Measurements from ENCODE around the gene STX1A.

- TF ChIP-seq, protein P1, sequence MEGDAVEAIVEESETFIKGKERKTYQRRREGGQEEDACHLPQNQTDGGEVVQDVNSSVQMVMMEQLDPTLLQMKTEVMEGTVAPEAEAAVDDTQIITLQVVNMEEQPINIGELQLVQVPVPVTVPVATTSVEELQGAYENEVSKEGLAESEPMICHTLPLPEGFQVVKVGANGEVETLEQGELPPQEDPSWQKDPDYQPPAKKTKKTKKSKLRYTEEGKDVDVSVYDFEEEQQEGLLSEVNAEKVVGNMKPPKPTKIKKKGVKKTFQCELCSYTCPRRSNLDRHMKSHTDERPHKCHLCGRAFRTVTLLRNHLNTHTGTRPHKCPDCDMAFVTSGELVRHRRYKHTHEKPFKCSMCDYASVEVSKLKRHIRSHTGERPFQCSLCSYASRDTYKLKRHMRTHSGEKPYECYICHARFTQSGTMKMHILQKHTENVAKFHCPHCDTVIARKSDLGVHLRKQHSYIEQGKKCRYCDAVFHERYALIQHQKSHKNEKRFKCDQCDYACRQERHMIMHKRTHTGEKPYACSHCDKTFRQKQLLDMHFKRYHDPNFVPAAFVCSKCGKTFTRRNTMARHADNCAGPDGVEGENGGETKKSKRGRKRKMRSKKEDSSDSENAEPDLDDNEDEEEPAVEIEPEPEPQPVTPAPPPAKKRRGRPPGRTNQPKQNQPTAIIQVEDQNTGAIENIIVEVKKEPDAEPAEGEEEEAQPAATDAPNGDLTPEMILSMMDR (IDR thresholded peaks at IDR 0.05), result no peak
- no peak for TF ChIP-seq POLR2A (IDR thresholded peaks at IDR 0.05)
Observed at GRCh38 chr7:73762659-73762999, 43.2 kb upstream of the STX1A start.
